GM21529 (cell line): Measurements from ENCODE around the gene LRRC1.

ENCODE experiments used
- ATAC-seq: cut with Tn5 transposase; IDR thresholded peaks from one replicate; pipeline ENCODE4 v1.9.1; 2021; ENCODE audit not compliant: unreplicated experiment

Gene LRRC1

DNA sequence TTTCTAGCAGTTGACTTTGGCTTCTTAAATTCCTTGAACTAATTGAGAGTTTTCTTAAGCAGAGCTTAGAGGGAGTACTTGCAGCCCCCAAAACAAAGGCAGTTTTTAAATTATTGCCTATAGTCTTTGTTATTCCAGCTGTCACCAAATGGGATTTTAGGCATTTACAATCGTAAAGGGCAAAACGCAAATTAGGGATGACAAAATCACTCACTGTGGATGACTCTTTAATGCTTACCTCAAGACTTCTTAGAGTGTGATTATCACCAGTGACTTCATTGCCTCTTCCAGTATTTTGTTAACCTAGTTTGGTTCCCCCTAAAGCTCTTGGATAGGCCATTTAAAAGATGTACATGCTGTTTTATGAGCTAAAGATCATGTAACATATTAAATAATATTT lies 126.8 kb downstream of the LRRC1 start:
- ATAC-seq = no peak

DNA sequence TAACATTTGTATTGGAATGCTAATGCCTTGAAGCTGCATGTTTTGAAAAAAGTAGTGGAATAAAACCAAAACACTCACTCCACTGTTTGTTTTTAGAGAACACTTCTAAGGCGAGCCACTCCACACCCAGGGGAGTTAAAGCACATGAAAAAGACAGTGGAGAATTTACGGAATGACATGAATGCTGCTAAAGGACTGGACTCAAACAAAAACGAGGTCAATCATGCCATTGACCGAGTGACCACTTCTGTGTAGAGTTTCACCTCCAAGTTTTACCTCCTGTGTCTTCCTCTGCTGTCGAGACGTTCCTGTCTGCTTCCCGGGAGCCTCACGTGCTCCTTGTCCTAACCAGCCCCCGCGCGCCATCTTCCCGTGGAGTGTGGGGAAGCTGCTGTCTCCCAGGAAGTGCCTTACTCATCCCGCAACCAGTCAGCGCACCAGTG lies 127.8 kb downstream of the LRRC1 start:
- ATAC-seq = no peak

DNA sequence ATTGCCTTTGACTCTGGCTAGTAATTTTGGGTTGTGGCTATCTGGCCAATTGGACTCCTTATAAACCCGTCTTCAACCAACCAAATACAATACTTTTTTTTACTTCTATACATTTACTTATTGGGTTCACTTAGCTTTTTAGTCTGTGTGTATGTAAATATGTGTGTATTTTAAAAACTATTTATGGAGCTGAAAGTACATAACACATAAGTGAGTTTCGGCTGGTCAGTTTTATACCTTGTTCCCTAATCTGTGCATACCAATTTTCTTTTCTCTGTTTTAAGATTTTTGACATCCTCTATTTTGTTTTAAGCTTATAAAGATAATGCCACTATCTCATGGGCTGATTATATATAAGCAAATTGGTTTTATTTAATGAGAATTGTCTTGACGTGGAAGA lies 129.5 kb downstream of the LRRC1 start:
- ATAC-seq = peak; percentile 62

DNA sequence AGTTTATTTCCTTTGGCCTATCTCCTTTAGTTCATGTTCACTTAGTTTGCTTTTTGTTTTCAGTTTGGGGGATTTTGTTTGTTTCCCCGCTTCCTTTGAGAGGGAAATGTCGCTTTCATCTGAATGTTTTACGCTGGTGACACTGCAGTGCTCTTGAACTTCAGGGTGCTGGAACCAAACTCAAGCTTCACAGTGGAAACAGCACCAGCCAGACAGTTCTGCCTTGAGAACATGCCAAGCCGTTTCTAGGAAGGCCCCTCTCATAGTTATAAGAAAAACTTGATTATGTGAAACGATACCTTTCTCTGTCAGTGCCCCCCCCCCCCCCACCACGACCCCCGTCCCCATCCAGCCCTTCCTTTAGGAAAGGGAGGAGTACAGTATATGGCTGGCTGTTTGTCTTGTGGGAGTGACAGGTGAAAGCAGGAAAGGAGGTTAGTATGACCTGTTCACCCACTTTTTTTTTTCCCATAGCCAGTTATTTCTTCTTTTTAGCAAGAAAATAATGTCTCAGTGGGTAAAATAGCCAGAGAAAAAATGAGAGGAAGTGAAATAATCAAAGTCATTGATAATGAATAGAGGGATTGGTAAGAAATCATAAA lies 130.1 kb downstream of the LRRC1 start:
- no peak for ATAC-seq

DNA sequence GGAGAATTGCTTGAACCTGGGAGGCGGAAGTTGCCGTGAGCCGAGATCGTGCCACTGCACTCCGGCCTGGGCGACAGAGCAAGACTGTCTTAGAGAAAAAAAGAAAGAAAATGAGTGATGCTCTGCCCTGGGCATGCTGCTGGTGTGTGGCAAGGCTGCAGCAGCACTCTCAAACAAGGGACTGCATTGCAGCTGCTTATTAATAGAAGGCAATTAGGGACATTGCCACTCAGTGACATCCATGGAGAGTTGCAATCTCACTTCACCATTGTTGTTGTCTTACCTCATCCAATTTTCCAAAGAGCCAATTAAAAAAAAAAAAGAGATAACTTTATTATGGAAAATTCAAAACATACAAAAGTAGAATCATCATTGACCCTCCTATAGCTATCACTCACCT lies 131.1 kb downstream of the LRRC1 start:
- no peak for ATAC-seq

DNA sequence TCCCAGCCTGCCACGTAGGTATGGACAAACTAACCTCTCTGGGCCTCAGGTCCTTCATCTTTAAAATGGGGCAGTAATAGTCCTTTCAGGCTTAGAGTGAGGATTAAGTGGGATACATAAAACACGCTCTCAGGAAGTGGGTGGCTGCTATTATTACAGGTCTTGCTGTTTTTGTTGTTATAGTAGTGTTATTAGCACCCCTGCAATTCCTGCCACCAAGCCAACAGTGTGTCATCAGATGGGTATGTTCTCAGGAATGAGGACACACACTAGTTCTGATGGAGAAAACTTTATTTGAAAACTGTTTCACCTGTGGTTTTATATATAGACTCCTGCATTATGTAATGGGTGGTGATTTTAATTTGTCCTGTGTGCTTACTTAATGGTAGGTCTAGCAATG lies 131.7 kb downstream of the LRRC1 start:
- no peak for ATAC-seq

DNA sequence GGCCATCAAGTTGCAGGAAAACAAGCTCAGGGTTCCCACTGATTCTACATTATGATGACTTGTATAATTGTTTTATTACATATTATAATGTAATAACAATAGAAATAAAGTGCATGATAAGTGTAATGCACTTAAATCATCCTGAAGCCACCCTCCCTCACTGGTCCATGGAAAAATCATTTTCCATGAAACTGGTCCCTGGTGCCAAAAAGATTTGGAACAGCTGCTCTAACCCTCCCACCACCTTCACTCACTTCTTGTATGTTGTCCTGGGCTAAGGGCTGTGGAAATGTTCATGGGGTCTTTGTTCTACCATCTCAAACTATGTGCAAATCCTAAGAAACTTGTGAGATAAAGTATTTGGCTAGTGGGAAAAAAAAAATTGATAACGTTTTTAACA lies 133.8 kb downstream of the LRRC1 start:
- ATAC-seq = no peak

DNA sequence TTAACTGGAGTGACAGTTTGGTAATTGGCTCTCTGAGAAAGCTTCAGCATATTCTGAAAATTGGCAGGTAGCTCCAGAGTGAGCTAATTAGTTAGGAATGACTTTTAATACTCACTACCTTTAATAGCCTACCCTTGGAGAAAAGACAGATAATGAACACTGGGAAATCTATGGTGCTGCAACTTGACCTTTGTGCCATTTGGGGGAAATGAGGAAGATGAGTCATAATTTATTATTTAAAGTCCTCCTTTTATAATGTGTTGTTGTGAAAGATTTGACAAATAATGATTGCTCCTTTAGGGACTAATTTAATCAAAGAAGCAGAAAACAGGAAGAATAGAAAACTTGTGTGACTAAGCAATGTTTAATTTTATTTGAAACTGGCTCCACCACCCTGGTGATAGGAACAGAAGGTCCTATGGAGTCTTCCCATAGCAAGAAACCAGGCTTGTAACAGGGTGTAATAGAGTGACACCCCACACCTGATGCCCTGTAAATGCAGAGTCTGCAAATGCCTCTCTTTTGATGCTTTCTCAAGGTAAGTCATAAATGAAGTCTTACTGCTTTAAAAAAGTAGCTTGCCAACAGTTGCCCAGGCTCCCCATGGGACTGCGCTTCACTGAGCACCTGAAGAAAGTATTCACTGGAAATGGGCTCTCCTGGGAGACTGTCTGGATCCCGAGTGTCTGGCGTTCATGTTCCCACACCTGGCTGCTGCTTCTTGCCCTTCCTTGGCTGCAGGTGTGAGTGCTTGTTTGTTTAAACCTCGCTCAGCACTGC lies 134.4 kb downstream of the LRRC1 start:
- ATAC-seq = no peak

DNA sequence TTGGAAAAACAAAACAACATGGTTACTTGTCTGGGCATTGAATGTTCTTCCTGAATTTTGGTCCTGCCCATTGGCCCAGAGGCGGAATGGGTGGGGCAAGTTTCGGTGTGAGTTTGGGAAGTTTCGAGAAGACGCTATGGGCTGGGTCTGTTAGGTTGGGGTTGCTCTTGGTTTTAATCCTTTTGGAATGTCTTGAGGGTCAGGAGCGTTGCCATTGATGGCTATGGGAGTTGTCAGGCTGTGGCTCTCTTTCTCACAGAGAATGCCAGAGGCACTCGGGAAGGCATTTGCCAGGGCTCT lies 135.0 kb downstream of the LRRC1 start:
- ATAC-seq = no peak

DNA sequence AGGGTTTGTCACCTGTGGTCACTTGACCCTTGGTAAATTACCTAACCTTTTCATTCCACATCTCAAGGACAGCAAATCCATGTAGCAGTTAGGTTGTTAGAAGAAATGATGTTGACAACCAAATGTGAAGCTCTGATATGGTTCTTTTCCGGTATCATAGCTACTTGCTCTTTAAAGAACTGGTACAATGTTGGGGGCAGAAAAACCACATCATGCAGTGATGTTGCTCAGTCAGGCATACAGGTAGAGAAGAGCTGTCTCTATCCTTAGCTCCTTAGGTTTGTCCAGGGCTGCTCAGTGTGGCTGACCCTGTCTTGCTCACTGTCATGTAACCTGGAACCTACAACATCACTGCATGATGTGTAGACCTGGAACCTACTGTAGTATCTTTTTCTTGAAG lies 135.5 kb downstream of the LRRC1 start:
- ATAC-seq = no peak

DNA sequence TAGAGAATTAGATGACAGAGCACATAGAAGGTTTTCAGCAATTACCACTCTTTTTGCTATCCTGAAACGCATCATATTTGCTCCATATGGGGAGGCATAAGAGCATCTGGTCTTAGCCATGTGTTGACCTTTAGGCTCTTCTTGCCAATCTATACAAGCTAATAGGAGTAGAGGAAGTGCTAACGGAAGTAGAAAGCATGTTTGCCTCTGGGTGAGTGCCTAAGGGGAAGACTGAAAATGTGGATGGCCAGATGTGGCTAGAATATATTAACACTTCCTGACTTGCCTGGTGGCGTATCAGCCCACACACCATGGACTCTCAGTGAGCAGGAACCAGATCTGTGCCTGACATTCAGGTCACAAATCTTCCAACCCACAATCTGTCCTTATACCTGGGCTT lies 136.3 kb downstream of the LRRC1 start:
- no peak for ATAC-seq

DNA sequence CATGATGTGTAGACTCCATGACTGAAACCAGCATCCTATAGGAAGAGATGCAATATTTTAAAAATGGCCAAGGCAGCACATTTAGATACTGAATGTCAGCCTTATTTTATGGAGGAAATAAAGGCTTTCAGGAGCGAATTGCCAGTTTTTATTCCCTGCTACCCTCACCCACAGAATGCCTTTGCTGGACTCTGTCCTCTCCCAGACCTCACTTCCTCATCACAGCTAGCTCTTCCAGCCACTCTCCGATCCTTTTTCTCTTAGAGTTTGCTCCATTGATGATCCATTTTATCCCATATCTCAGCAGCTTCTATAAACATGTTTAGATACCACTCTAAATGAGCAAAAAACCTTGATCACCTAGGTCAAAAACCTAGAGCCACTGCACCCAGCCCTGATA lies 137.7 kb downstream of the LRRC1 start:
- no peak for ATAC-seq

DNA sequence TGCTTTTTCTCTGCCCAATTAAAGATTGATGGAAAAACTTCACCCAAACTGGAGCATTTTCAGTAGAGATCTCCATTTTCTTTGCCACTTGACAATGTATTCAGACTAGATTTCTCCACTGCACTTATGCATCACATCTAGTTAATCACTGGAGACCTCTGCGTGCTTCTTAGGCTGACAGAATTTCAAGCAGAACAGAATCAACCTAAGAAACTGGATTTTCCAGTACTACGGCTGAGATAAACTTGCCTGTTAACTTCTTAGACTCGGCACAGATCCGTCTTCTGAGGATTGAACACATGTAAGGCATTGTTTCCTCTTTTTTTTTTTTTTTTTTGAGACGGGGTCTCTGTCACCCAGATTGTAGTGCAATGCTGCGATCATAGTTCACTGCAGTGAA lies 139.2 kb downstream of the LRRC1 start:
- ATAC-seq = no peak

DNA sequence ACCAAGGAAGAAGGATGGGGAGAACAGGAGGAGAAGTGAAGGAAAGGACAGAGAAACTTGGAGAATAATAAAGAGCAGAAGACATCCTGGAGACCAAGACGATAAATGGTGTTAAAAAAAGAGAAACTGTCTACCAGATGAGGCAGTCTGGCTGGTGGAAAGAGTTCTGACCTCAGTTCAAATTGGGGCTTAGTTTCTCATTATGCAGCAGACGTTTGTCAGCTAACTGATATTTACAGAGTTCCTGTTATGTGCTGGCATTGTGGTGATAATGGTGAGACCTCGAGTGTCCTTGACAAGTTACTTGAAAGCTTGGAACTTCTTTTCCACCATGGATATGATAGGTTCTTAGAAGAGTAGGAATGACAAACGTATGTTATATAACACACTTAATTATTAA lies 142.7 kb downstream of the LRRC1 start:
- no peak for ATAC-seq

DNA sequence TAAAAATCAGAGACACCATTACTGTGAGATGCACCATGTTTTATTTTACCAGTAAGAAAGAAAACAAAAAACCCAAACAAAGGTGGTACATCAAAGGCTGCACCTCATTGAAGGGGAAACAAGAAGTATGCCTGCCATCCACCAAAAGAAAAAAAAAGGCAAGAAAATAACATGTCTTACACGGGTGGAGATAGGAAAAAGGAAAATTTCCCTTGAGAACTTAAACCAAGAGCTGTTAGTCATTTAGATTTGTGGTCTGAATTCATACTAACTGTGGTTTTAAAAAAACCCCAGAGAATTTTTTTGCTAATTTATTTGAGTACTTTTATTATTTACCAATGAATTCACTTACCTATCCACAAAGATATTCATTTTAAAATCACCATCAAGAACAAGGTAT lies 144.0 kb downstream of the LRRC1 start:
- ATAC-seq = no peak

DNA sequence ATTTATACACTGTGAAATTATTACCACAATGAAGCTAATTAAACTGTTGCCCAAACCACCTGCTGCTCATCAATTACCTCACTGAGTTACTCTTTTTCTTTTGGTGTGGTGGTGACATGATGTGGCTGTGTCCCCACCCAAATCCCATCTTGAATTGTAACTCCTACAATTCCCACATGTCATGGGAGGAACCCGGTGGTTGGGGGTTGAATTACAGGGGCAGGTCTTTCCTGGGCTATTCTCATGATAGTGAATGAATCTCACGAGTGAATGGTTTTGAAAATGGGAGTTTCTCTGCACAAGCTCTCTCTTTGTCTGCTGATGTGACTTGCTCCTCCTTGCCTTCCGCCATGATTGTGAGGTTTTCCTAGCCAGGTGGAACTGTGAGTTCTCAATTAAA lies 145.0 kb downstream of the LRRC1 start:
- no peak for ATAC-seq

DNA sequence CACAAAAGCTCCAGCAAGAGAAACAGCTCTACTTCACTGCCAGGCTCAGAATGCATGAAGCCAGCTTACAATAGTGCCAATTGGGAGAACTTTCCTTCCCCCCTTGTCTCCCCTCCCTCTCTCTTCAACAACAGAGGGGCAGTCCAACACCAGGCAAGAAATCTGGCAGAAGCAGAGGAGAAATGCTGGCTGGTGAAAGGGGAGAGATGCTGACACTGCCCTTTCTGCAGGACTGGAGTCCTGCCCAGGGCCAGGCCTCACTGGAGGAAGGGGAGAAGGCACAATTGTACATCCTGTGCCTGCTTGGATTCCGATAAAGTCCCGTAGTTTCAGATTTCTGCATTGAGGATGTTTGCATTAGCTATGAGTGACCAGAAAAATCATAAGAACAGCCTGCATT lies 148.6 kb downstream of the LRRC1 start:
- no peak for ATAC-seq

DNA sequence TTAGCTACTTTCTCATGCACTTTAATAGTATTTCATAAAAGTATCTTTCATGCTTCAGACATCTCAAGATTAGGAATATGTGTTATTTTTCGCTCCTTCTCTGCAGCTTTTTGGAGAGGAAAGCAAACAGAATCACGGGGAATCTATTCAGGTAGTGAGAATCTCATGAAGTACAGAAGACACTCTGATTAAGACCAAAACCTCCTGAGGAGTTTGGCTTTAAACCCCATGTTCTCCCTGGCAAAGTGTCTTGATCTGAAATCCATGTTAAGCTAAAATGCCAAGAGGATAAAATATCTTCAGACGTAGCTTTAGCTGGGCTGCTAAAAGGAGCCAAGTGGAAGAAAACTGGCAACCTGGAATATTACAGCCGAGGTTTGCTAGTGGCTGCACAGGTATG lies 149.3 kb downstream of the LRRC1 start:
- ATAC-seq = no peak

DNA sequence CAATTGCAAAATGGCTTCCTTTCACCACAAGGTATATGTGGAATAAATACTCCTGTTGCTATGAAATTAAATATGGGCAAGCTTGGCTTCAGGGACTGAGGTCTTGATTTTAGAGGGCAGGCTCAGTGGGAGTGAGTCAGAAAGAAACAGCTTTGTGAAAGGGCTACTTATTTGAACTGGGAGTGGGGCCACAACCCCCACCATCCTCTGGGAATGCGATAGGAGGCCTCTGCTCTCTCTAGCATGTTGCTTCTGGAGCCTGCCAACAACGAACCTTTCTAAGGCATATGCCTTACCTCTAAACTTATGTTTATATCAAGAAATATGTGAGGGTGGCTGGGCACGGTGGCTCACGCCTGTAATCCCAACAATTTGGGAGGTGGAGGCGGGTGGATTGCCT lies 149.7 kb downstream of the LRRC1 start:
- ATAC-seq = no peak

DNA sequence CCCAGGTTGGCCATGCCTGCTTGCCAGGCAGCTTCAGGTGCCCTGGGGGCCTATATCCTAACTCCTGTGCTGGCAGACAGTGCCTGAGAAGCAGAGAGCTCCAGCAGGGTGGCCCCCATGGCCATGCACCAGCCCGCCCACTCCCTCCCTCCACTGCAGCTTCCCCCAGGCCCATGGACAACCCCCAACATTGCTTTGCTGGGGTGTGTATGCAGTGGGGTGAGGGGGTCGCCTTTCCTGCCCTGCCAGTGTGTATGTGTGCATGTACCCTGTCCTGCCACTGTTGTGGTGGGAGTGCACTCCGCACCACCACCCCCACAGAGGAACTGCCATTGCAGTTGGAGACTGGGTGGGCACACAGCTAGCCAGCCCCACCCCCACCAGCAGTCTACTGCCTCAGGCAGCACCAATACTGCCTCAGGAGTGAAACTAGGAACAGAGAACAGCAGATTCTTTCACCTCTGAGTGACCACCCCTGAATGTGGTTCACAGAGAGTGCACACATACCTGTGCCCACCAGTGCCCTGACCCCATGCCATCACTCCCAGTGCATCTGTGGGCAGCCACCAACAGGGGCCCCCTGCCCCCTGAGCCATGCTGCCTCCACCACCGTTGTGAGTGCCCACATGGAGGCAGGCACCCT lies 151.1 kb downstream of the LRRC1 start:
- no peak for ATAC-seq

DNA sequence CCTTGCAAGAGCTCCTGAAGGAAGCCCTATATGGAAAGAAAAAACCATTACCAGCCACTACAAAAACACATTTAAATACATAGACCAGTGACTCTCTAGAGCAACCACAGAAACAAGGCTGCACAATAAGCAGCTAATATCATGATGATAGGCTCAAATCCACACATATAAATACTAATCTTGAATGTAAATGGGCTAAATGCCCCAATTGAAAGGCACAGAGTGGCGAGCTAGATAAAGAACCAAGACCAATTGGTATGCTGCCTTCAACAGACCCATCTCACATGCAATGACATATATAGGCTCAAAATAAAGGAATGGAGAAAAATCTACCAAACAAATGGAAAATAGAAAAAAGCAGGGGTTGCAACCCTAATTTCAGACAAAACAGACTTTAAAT lies 153.0 kb downstream of the LRRC1 start:
- no peak for ATAC-seq

DNA sequence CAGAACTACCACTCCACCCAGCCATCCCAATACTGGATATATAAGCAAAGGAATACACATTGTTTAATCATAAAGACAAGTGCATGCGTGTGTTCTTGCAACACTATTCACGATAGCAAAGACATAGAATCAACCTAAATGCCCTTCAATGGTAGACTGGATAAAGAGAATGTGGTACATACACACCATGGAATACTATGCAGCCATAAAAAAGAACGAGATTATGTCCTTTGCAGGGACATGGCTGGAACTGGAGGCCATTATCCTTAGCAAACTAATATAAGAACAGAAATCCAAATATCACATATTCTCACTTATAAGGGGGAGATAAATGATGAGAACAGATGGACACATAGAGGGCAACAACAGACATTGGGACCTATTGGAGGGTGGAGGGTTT lies 156.6 kb downstream of the LRRC1 start:
- no peak for ATAC-seq
